ENCODE data around the gene FOXL2NB.

Gene FOXL2NB

GRCh38 chr3:138964264-138964663, 17.2 kb downstream of the FOXL2NB start:
- no peaks in the 10 kb centered on the region for H3K4me1 ChIP-seq (ENCODE audit: control insufficient read depth in 2 of 2, insufficient read depth in 2 of 2, low read length in 2 of 2)
- no peak overlapping the region for H3K27ac ChIP-seq (ENCODE audit: low read depth in 2 of 2, low read length in 2 of 2)
- no peak overlapping the region for H3K9ac ChIP-seq (ENCODE audit: low read depth in 1 of 2, low read length in 2 of 2)
- H3K27me3 ChIP-seq (ENCODE audit: control insufficient read depth in 2 of 2, insufficient read depth in 2 of 2, low read length in 2 of 2): peaks cover 22 to 23% of the 10 kb centered on the region in 2 donors
- no peaks in the 10 kb centered on the region for H3K9me3 ChIP-seq (ENCODE audit: control insufficient read depth in 2 of 2, low read length in 2 of 2)
- no peak overlapping the region for H3K4me3 ChIP-seq (ENCODE audit: low read length in 2 of 2)
- H3K36me3 ChIP-seq (ENCODE audit: control insufficient read depth in 2 of 2, insufficient read depth in 2 of 2, low read length in 2 of 2): no peaks in the 10 kb centered on the region

DNA sequence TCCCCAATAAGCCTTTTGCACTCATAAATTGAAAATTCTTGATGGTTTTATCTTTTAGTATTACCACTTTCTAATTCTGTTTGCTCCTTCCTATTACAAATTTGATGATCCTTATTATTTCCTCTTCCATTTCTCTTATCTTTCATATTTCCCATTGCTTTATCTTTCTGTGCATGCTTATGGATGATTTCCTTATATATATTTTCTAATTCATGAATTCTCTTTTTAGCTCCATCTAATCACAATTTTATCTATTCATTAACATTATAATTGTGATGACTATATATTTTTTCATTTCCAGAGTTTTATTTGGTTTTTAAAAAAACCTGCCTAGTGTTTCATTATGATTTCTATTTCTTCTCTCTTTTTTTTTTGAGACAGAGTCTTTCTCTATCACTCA, 17.9 kb downstream of the FOXL2NB start:
- no peaks in the 10 kb centered on the region for H3K4me1 ChIP-seq (ENCODE audit: control insufficient read depth in 2 of 2, insufficient read depth in 2 of 2, low read length in 2 of 2)
- H3K4me3 ChIP-seq (ENCODE audit: low read length in 2 of 2): no peak overlapping the region
- H3K27me3 ChIP-seq (ENCODE audit: control insufficient read depth in 2 of 2, insufficient read depth in 2 of 2, low read length in 2 of 2): peaks cover 19 to 23% of the 10 kb centered on the region in 2 donors
- no peaks in the 10 kb centered on the region for H3K9me3 ChIP-seq (ENCODE audit: control insufficient read depth in 2 of 2, low read length in 2 of 2)
- no peak overlapping the region for H3K9ac ChIP-seq (ENCODE audit: low read depth in 1 of 2, low read length in 2 of 2)
- no peaks in the 10 kb centered on the region for H3K36me3 ChIP-seq (ENCODE audit: control insufficient read depth in 2 of 2, insufficient read depth in 2 of 2, low read length in 2 of 2)
- no peak overlapping the region for H3K27ac ChIP-seq (ENCODE audit: low read depth in 2 of 2, low read length in 2 of 2)

DNA sequence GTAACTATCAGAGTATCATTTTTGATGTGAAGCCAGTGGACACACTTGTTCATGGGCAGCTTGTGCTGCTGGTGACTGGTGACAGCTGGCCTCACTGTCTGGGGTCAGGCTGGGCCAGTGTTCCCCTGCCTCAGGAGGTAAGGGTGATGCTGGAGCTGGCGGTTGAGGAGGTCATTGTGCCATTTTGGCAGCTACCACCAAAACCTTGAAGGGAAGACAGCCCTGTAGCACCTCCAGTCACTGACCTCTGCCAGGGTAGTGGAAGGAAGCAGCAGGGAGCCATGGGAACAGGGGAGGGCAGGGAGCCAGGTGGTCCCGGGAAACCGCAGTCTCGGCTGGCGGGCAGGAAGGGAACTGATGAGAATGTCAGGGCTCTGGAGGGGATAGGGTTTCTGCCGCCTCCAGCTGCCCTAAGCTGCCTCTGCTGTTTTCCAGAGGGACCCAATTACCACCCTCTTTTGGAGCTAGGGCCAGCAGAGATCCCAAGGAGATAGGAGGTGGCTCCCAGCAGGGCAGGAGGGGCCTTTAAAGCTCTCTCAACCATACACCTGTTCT, 24.8 kb downstream of the FOXL2NB start:
- H3K36me3 ChIP-seq (ENCODE audit: control insufficient read depth in 2 of 2, insufficient read depth in 2 of 2, low read length in 2 of 2): no peaks in the 10 kb centered on the region
- no peaks in the 10 kb centered on the region for H3K9me3 ChIP-seq (ENCODE audit: control insufficient read depth in 2 of 2, low read length in 2 of 2)

DNA sequence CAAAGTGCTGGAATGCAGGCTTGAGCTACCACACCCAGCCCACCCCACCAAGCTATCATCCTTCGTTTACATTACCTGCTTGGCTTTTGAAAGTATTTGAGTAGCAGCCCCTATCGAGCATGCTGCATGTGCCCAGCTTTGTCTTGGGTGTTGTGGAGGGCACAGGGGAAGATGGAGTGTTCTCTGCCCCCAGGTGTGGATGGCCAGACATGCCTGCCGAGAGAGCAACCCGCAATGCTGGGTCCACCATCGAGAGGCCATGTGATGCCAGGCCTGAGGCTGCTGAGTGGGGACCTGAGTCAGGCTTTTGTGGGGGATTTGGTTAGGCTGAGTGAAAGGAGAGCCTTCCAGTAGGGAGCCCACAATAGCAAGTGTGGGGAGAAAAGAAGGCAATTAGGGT, 25.9 kb downstream of the FOXL2NB start:
- Histone ChIP-seq H3K4me1 (ENCODE audit: control insufficient read depth in 2 of 2, insufficient read depth in 2 of 2, low read length in 2 of 2) (no peaks in the 10 kb centered on the region), H3K27ac (ENCODE audit: low read depth in 2 of 2, low read length in 2 of 2) (no peak overlapping the region), H3K27me3 (ENCODE audit: control insufficient read depth in 2 of 2, insufficient read depth in 2 of 2, low read length in 2 of 2) (peaks cover 0 to 14% of the 10 kb centered on the region in 2 donors), H3K36me3 (ENCODE audit: control insufficient read depth in 2 of 2, insufficient read depth in 2 of 2, low read length in 2 of 2) (no peaks in the 10 kb centered on the region), H3K9ac (ENCODE audit: low read depth in 1 of 2, low read length in 2 of 2) (no peak overlapping the region), H3K9me3 (ENCODE audit: control insufficient read depth in 2 of 2, low read length in 2 of 2) (no peaks in the 10 kb centered on the region), H3K4me3 (ENCODE audit: low read length in 2 of 2) (no peak overlapping the region)

More for the DNA sequence above, 24.8 kb downstream of the FOXL2NB start:
- Histone ChIP-seq H3K4me3 (ENCODE audit: low read length in 2 of 2) (no peak overlapping the region), H3K4me1 (ENCODE audit: control insufficient read depth in 2 of 2, insufficient read depth in 2 of 2, low read length in 2 of 2) (no peaks in the 10 kb centered on the region), H3K9ac (ENCODE audit: low read depth in 1 of 2, low read length in 2 of 2) (no peak overlapping the region), H3K27me3 (ENCODE audit: control insufficient read depth in 2 of 2, insufficient read depth in 2 of 2, low read length in 2 of 2) (peaks cover 0 to 14% of the 10 kb centered on the region in 2 donors), H3K27ac (ENCODE audit: low read depth in 2 of 2, low read length in 2 of 2) (no peak overlapping the region)

- H3K27me3 ChIP-seq (ENCODE audit: control insufficient read depth in 2 of 2, insufficient read depth in 2 of 2, low read length in 2 of 2): peaks cover 0 to 14% of the 10 kb centered on the region in 2 donors
- H3K4me3 ChIP-seq (ENCODE audit: low read length in 2 of 2): no peak overlapping the region
- no peak overlapping the region for H3K27ac ChIP-seq (ENCODE audit: low read depth in 2 of 2, low read length in 2 of 2)
- H3K9me3 ChIP-seq (ENCODE audit: control insufficient read depth in 2 of 2, low read length in 2 of 2): no peaks in the 10 kb centered on the region
- no peak overlapping the region for H3K9ac ChIP-seq (ENCODE audit: low read depth in 1 of 2, low read length in 2 of 2)
- no peaks in the 10 kb centered on the region for H3K4me1 ChIP-seq (ENCODE audit: control insufficient read depth in 2 of 2, insufficient read depth in 2 of 2, low read length in 2 of 2)
- no peaks in the 10 kb centered on the region for H3K36me3 ChIP-seq (ENCODE audit: control insufficient read depth in 2 of 2, insufficient read depth in 2 of 2, low read length in 2 of 2)
These were observed 27.4 kb downstream of the FOXL2NB start for GRCh38 chr3:138974462-138974861.

DNA sequence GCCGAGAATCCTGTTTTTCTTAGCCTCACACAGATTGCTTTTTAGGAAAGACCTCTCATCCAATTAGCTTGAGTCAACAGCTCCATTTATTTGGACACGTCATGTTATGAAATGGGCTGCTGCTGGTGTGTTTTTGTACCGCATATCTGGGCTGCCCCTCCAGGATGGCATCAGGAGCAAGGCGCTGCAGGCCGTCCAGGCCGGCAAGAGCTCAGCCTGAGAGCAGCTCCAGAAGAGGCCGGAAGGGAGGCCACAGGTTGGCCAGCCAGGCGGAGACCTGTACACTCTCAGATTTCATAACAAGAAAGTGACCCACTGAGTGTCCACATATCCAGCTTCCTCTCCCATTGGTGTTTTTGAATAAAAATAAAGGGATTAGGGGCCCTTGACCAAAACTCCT, 28.3 kb downstream of the FOXL2NB start:
- no peaks in the 10 kb centered on the region for H3K4me1 ChIP-seq (ENCODE audit: control insufficient read depth in 2 of 2, insufficient read depth in 2 of 2, low read length in 2 of 2)

DNA sequence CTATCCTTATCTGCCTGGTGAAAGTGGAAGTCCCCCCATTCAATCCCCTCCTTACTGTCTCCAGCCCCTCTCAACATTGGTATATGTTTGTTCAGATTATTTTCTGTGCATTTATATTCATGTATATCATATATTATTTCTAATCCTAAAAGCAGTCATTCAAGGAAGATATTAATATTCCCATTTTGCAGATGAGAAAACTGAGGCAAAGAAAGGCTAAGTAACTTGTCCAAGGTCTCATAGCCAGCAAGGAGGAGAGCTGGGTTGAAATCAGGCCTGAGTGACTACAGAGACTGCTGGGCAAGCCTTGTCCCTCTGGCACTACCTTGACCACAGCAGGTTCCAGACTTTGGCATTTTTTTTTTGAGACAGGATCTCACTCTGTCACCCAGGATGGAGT, 29.0 kb downstream of the FOXL2NB start:
- Histone ChIP-seq H3K27ac (ENCODE audit: low read depth in 2 of 2, low read length in 2 of 2) (no peak overlapping the region), H3K36me3 (ENCODE audit: control insufficient read depth in 2 of 2, insufficient read depth in 2 of 2, low read length in 2 of 2) (no peaks in the 10 kb centered on the region), H3K4me1 (ENCODE audit: control insufficient read depth in 2 of 2, insufficient read depth in 2 of 2, low read length in 2 of 2) (no peaks in the 10 kb centered on the region), H3K4me3 (ENCODE audit: low read length in 2 of 2) (no peak overlapping the region), H3K9ac (ENCODE audit: low read depth in 1 of 2, low read length in 2 of 2) (no peak overlapping the region), H3K9me3 (ENCODE audit: control insufficient read depth in 2 of 2, low read length in 2 of 2) (no peaks in the 10 kb centered on the region), H3K27me3 (ENCODE audit: control insufficient read depth in 2 of 2, insufficient read depth in 2 of 2, low read length in 2 of 2) (peaks cover 0 to 8% of the 10 kb centered on the region in 2 donors)

More for the DNA sequence above, 28.3 kb downstream of the FOXL2NB start:
- no peak overlapping the region for H3K4me3 ChIP-seq (ENCODE audit: low read length in 2 of 2)
- H3K9me3 ChIP-seq (ENCODE audit: control insufficient read depth in 2 of 2, low read length in 2 of 2): no peaks in the 10 kb centered on the region
- no peaks in the 10 kb centered on the region for H3K36me3 ChIP-seq (ENCODE audit: control insufficient read depth in 2 of 2, insufficient read depth in 2 of 2, low read length in 2 of 2)
- H3K27me3 ChIP-seq (ENCODE audit: control insufficient read depth in 2 of 2, insufficient read depth in 2 of 2, low read length in 2 of 2): peaks cover 0 to 14% of the 10 kb centered on the region in 2 donors
- H3K27ac ChIP-seq (ENCODE audit: low read depth in 2 of 2, low read length in 2 of 2): no peak overlapping the region
- H3K9ac ChIP-seq (ENCODE audit: low read depth in 1 of 2, low read length in 2 of 2): no peak overlapping the region

GRCh38 chr3:138984816-138985215, 37.8 kb downstream of the FOXL2NB start:
- Histone ChIP-seq H3K27ac (ENCODE audit: low read depth in 2 of 2, low read length in 2 of 2) (no peak overlapping the region), H3K4me1 (ENCODE audit: control insufficient read depth in 2 of 2, insufficient read depth in 2 of 2, low read length in 2 of 2) (no peaks in the 10 kb centered on the region), H3K9ac (ENCODE audit: low read depth in 1 of 2, low read length in 2 of 2) (no peak overlapping the region), H3K36me3 (ENCODE audit: control insufficient read depth in 2 of 2, insufficient read depth in 2 of 2, low read length in 2 of 2) (no peaks in the 10 kb centered on the region), H3K27me3 (ENCODE audit: control insufficient read depth in 2 of 2, insufficient read depth in 2 of 2, low read length in 2 of 2) (no peaks in the 10 kb centered on the region), H3K9me3 (ENCODE audit: control insufficient read depth in 2 of 2, low read length in 2 of 2) (no peaks in the 10 kb centered on the region), H3K4me3 (ENCODE audit: low read length in 2 of 2) (no peak overlapping the region)

- no peaks in the 10 kb centered on the region for H3K36me3 ChIP-seq (ENCODE audit: control insufficient read depth in 2 of 2, insufficient read depth in 2 of 2, low read length in 2 of 2)
- H3K4me3 ChIP-seq (ENCODE audit: low read length in 2 of 2): no peak overlapping the region
- no peaks in the 10 kb centered on the region for H3K27me3 ChIP-seq (ENCODE audit: control insufficient read depth in 2 of 2, insufficient read depth in 2 of 2, low read length in 2 of 2)
- no peaks in the 10 kb centered on the region for H3K9me3 ChIP-seq (ENCODE audit: control insufficient read depth in 2 of 2, low read length in 2 of 2)
- no peaks in the 10 kb centered on the region for H3K4me1 ChIP-seq (ENCODE audit: control insufficient read depth in 2 of 2, insufficient read depth in 2 of 2, low read length in 2 of 2)
- no peak overlapping the region for H3K9ac ChIP-seq (ENCODE audit: low read depth in 1 of 2, low read length in 2 of 2)
- H3K27ac ChIP-seq (ENCODE audit: low read depth in 2 of 2, low read length in 2 of 2): no peak overlapping the region
These were observed 38.9 kb downstream of the FOXL2NB start for GRCh38 chr3:138985932-138986331.

DNA sequence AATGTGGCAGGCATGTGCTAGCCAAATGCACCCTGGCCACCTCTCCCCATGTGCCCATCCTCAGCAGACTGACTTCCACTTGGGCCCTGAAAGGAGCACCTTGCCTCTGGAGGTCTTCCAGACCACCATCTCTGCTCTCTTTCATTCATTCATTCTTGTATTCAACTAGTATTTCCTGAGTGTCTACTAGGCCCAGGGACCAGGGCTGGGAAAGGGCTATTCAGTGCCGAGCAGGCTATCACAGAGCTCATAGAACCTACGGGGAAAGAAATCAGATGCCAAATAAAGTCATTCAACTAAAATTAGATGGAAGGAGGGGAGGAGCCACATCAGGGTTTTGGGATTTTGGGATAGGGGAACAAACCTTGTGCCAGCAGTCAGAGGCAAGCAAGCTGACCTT, 40.2 kb downstream of the FOXL2NB start:
- no peaks in the 10 kb centered on the region for H3K4me1 ChIP-seq (ENCODE audit: control insufficient read depth in 2 of 2, insufficient read depth in 2 of 2, low read length in 2 of 2)

GRCh38 chr3:138995706-138996105, 48.7 kb downstream of the FOXL2NB start:
- Histone ChIP-seq H3K9ac (ENCODE audit: low read depth in 1 of 2, low read length in 2 of 2) (no peak overlapping the region), H3K36me3 (ENCODE audit: control insufficient read depth in 2 of 2, insufficient read depth in 2 of 2, low read length in 2 of 2) (no peaks in the 10 kb centered on the region), H3K4me1 (ENCODE audit: control insufficient read depth in 2 of 2, insufficient read depth in 2 of 2, low read length in 2 of 2) (no peaks in the 10 kb centered on the region), H3K9me3 (ENCODE audit: control insufficient read depth in 2 of 2, low read length in 2 of 2) (no peaks in the 10 kb centered on the region), H3K4me3 (ENCODE audit: low read length in 2 of 2) (no peak overlapping the region), H3K27ac (ENCODE audit: low read depth in 2 of 2, low read length in 2 of 2) (no peak overlapping the region), H3K27me3 (ENCODE audit: control insufficient read depth in 2 of 2, insufficient read depth in 2 of 2, low read length in 2 of 2) (peaks cover 0 to 9% of the 10 kb centered on the region in 2 donors)

More for the DNA sequence above, 40.2 kb downstream of the FOXL2NB start:
- H3K9ac ChIP-seq (ENCODE audit: low read depth in 1 of 2, low read length in 2 of 2): no peak overlapping the region
- H3K27me3 ChIP-seq (ENCODE audit: control insufficient read depth in 2 of 2, insufficient read depth in 2 of 2, low read length in 2 of 2): no peaks in the 10 kb centered on the region
- no peaks in the 10 kb centered on the region for H3K9me3 ChIP-seq (ENCODE audit: control insufficient read depth in 2 of 2, low read length in 2 of 2)
- H3K36me3 ChIP-seq (ENCODE audit: control insufficient read depth in 2 of 2, insufficient read depth in 2 of 2, low read length in 2 of 2): no peaks in the 10 kb centered on the region
- no peak overlapping the region for H3K27ac ChIP-seq (ENCODE audit: low read depth in 2 of 2, low read length in 2 of 2)
- no peak overlapping the region for H3K4me3 ChIP-seq (ENCODE audit: low read length in 2 of 2)

Measured in mucosa of rectum (tissue), 2 donors.